HepG2 (cell line): Measurements from ENCODE around the gene DIAPH3. TPM values are rescaled to one million over a fixed set of nuclear protein-coding genes. Genes with fewer than 3 reads are reported as not detected.

ENCODE experiments used
- ATAC-seq: fragments of 200-7000 bp; cut with Tn5 transposase; 3 replicates; pipeline ENCODE4 v1.9.1; 2020; ENCODE audit warnings: mild to moderate bottlenecking, moderate library complexity
- BruUV-seq: library from RNA; stranded (reverse); fragments of 400-500 nt; replicated peaks from 2 replicates; lab custom pipeline; 2021; lab: Mats Ljungman, UMichigan
- CTCF ChIA-PET: fragments of 300-600 bp; formaldehyde crosslinking; extraction: SDS; loops from one replicate; lab custom pipeline; 2021; ENCODE audit warnings: low total read pairs, inconsistent platforms, low intra/inter-chr PET ratio; lab: Yijun Ruan, JAX
- POLR2A ChIA-PET: fragments of 350-600 bp; sonication (Branson Sonifier 250); formaldehyde crosslinking; loops from one replicate; lab custom pipeline; 2020; ENCODE audit warnings: antibody characterized with exemption, inconsistent platforms; lab: Yijun Ruan, JAX
- DNase-seq: peaks from one replicate; pipeline ENCODE4 v3.0.0-alpha.2; 2015; ENCODE audit warnings: low spot score
- FAIRE-seq: peaks from 3 replicates; lab custom pipeline; 2011; peaks lifted over from hg19 to GRCh38; lab: Jason Lieb, UNC
- H2AFZ ChIP-seq: one replicate; pipeline ENCODE4 v1.6.1; 2011; ENCODE audit warnings: low read length, inconsistent platforms
- H3K27ac ChIP-seq: fragments of 300-600 bp; 3 replicates; pipeline ENCODE4 v1.8.0; 2011; ENCODE audit warnings: mixed run types, mild to moderate bottlenecking, mixed read lengths, low read length, inconsistent platforms; ENCODE audit not compliant: insufficient read depth; ENCODE audit errors: extremely low read length
- H3K27me3 ChIP-seq, 2 experiments: fragments of 200-600 bp in 1 of 2; 2 replicates in 1 of 2; 3 replicates in 1 of 2; pipeline versions ENCODE4 v1.6.0 to v1.8.0; 2011; ENCODE audit warnings: low read length in 2 of 2, mild to moderate bottlenecking in 2 of 2, moderate library complexity in 2 of 2, inconsistent platforms in 1 of 2; ENCODE audit not compliant: insufficient read depth in 2 of 2, control insufficient read depth in 1 of 2
- H3K36me3 ChIP-seq, 2 experiments: fragments of 200-600 bp in 1 of 2; replicated peaks in 1 of 2; 2 replicates in 1 of 2; 3 replicates in 1 of 2; pipeline versions ENCODE4 v1.5.1 to v1.8.0; 2011; ENCODE audit warnings: low read length in 2 of 2, inconsistent platforms in 1 of 2; ENCODE audit not compliant: insufficient read depth in 2 of 2, control insufficient read depth in 1 of 2
- H3K4me1 ChIP-seq: 2 replicates; pipeline ENCODE4 v1.5.1; 2012; ENCODE audit warnings: low read length, inconsistent platforms; ENCODE audit not compliant: insufficient read depth
- H3K4me2 ChIP-seq: 2 replicates; pipeline ENCODE4 v1.6.0; 2011; ENCODE audit warnings: low read depth, low read length, inconsistent platforms
- H3K4me3 ChIP-seq, 3 experiments: fragments of 200-600 bp in 1 of 3; sonication (generic), shearing (Covaris generic) in 1 of 3; replicated peaks in 1 of 3; 2 replicates each; pipeline ENCODE4 v1.5.1; 2011 to 2016; ENCODE audit warnings: low read length in 3 of 3, inconsistent platforms in 2 of 3, low read depth in 2 of 3, mild to moderate bottlenecking in 2 of 3, control low read depth in 1 of 3, mixed read lengths in 1 of 3; ENCODE audit not compliant: insufficient read depth in 1 of 3
- H3K79me2 ChIP-seq: one replicate; pipeline ENCODE4 v1.6.1; 2011; ENCODE audit warnings: low read length, inconsistent platforms; ENCODE audit not compliant: insufficient read depth
- H3K9ac ChIP-seq: 2 replicates; pipeline ENCODE4 v1.6.0; 2011; ENCODE audit warnings: mild to moderate bottlenecking, low read depth, low read length, inconsistent platforms; ENCODE audit not compliant: insufficient read depth
- H3K9me3 ChIP-seq: 2 replicates; pipeline ENCODE4 v1.5.1; 2012; ENCODE audit warnings: mild to moderate bottlenecking, low read length
- H4K20me1 ChIP-seq: 2 replicates; pipeline ENCODE4 v1.6.0; 2011; ENCODE audit warnings: inconsistent platforms, mild to moderate bottlenecking, low read length, moderate library complexity; ENCODE audit not compliant: insufficient read depth
- DMTF1 ChIP-seq: sonication (generic); formaldehyde crosslinking; IDR thresholded peaks from 2 replicates; pipeline ENCODE4 v1.4.0; 2020; ENCODE audit warnings: mild to moderate bottlenecking, missing genetic modification reagents
- IRF9 ChIP-seq: sonication (generic); formaldehyde crosslinking; IDR thresholded peaks from 2 replicates; pipeline ENCODE4 v1.8.0; 2022; ENCODE audit warnings: missing genetic modification reagents, mild to moderate bottlenecking, borderline replicate concordance
- TEAD2 ChIP-seq: sonication (generic); formaldehyde crosslinking; IDR thresholded peaks from 2 replicates; pipeline ENCODE4 v1.9.0; 2021; ENCODE audit warnings: missing genetic modification reagents
- ZFYVE20 ChIP-seq: sonication (generic); formaldehyde crosslinking; IDR thresholded peaks from 2 replicates; pipeline ENCODE4 v1.8.0; 2023; ENCODE audit warnings: low read depth, mild to moderate bottlenecking, moderate library complexity, missing genetic modification reagents, borderline replicate concordance
- ZMAT3 ChIP-seq: sonication (generic); formaldehyde crosslinking; conservative IDR thresholded peaks from 2 replicates; pipeline ENCODE4 v1.7.0; 2021; ENCODE audit warnings: missing genetic modification reagents
- ZNF512 ChIP-seq: sonication (generic); formaldehyde crosslinking; IDR thresholded peaks from 2 replicates; pipeline ENCODE4 v1.4.0; 2020; ENCODE audit warnings: mild to moderate bottlenecking, missing genetic modification reagents
- WGBS: methylation state at CpG from one replicate; pipeline ENCODE4 v1.1.6; 2017; ENCODE audit warnings: low lambda C conversion rate; 5-methylcytosine and 5-hydroxymethylcytosine counted together
- in situ Hi-C: cut with HindIII; loops from 2 replicates; pipeline ENCODE4 v1.10.0; 2017; ENCODE audit warnings: low pct_unique_long_range_greater_than_20kb; ENCODE audit not compliant: extremely low pct_ligation_motif_present
- intact Hi-C: fragments of 100-400 bp; cut with micrococcal nuclease; formaldehyde crosslinking; loops from one replicate; pipeline ENCODE4 v1.10.0; 2022; ENCODE audit not compliant: unreplicated experiment
- polyA plus RNA-seq, 8 experiments: library from polyadenylated mRNA; depleted of rRNA in 3 of 8; stranded (reverse) in 7 of 8; unstranded in 1 of 8; fragments of >200 nt; fragmentation: Illumina TruSeq in 4 of 8; extraction: Trizol in 4 of 8; gene quantifications; 2 replicates each; pipeline versions ENCODE4 v1.2.1 to v1.2.3, GENCODE V29; 2011 to 2016; ENCODE audit warnings: low read depth in 4 of 8, missing spikeins in 1 of 8, mixed read lengths in 1 of 8; ENCODE audit not compliant: insufficient read depth in 1 of 8
- total RNA-seq, 5 experiments: library from RNA; depleted of rRNA; stranded (reverse); fragments of >200 nt; fragmentation: Illumina TruSeq; extraction: Trizol; gene quantifications; 2 replicates each; pipeline ENCODE4 v1.2.3, GENCODE V29; 2016; ENCODE audit warnings: low read depth in 1 of 5

DIAPH3 gene
- total and polyA plus RNA-seq, 2 of the 13 experiments (the other 11 are each of a cell fraction or from before 2014, with no cell fraction given) = 4.0 to 9.3 TPM

- TF ChIP-seq ZFYVE20 = no peak
- no peak for TF ChIP-seq DMTF1
Observed at GRCh38 chr13:59633290-59633689, 530.4 kb downstream of the DIAPH3 start (continued).

- H3K4me3 ChIP-seq = no peak overlapping the region
- TF ChIP-seq TEAD2 (CRISPR knock-in tag) (no peak), ZNF512 (CRISPR knock-in tag) (no peak), ZMAT3 (no peak), IRF9 (CRISPR knock-in tag) (no peak)
- TF ChIP-seq, all 625 proteins: peak for 0
- ChIA-PET CTCF (no interaction called here), POLR2A (no interaction called here)
- no peaks in the 10 kb centered on the region for H3K36me3 ChIP-seq
- H3K9me3 ChIP-seq = no peaks in the 10 kb centered on the region
- DNase-seq (no peak), ATAC-seq (no peak), FAIRE-seq (no peak)
- H3K79me2 ChIP-seq = no peaks in the 10 kb centered on the region
- no peak overlapping the region for H3K4me2 ChIP-seq
- H3K9ac ChIP-seq = no peak overlapping the region
- no peak overlapping the region for H3K27ac ChIP-seq
- 0 out of 5 replicates have a peak, but pooled peaks cover 0 to 4% of the 10 kb centered on the region in 2 experiments for H3K27me3 ChIP-seq
- H2AFZ ChIP-seq = no peak overlapping the region
- H3K4me1 ChIP-seq = no peaks in the 10 kb centered on the region
- no peaks in the 10 kb centered on the region for H4K20me1 ChIP-seq
- in situ Hi-C loops = no loop called here
- WGBS = 11% methylated on average over 1 of the region's 1 CpG
- BruUV-seq = no TSS peak
- intact Hi-C loops = no loop called here
Observed at GRCh38 chr13:59631271-59631670, 532.5 kb downstream of the DIAPH3 start.
